Kidney tubule cell (primary cell): ENCODE data around the gene TAS2R19.

Experiments
- DNase-seq: peaks from one replicate; pipeline ENCODE4 v3.0.0-alpha.2; 2018; ENCODE audit warnings: low spot score

The TAS2R19 gene

DNA sequence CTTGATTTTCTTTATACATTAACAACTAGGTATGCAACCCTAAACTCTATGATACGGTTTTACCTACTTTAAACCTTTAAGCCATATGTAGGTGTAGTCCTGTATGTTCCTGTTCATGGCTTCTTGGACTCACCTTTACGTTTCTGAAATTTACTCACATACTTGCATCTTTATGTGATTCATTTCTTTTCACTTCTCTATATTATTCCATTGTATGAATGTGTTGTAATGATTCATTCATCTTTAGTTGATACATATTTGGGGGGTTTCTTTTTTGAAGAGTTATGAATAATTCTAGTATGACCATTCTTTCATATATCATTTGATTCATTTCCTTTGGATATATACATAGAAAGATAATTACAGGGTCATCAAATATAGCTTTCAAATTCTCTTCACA lies 33.3 kb downstream of the TAS2R19 start:
- no peak for DNase-seq

DNA sequence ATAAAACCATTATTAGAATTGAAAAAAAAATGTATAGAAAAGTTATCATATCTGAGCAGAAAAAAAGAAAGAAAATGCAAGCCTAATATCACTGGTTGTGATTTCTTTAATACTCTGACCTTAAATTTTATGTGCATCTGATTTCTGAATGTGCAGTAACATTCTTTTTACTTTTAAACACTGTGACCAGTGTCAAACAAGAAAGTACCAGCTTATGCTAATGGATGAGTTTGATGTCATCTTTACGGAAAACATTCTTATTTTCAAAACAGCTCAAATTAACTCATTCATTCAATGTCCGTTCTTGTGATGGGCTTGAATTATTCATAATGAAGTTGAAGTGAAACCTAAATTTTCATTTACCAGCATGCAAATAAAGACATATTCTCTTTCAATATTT lies 35.6 kb downstream of the TAS2R19 start, which contains the start of gene TAS2R50:
Gene TAS2R50, minus strand, starts transcription at position 101 of the 400 bp plus-strand sequence. Its CDS starts 52 bp downstream, at position 49.
- no peak for DNase-seq

DNA sequence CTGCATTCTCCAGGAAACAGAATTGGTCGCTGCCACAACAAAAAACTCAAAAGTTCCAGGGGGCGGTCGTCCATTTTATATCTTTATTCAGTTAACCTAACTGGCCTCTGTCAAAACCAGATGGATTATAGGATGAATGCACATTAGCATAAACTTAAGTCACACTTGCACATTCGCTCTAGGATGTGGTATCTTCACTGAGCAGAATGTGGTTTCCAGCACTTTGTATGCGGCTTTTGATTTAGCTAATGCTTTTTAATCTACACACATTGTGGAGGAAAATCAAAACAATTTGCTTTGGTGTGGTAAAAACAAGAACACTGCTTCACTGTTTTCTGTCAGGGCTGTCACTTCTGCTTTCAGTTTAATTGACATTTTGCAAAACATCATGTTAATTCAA lies 40.2 kb downstream of the TAS2R19 start:
- DNase-seq: no peak

DNA sequence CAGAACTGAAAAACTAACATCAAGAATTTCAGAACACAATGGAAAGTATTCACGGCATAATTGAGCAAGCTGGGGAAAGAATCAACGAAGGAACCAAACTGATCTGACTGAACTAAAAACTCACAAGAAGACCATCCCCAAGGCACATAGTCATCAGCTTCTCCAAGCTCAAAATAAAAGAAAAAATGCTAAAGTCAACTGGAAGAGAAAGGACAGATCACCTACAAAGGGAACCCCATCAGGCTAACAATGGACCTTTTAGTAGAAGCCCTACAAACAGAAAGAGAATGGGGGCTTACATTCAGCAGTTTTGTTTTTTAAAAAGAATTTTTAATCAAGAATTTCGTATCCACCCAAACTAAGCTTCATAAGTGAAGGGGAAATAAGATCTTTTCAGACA lies 47.5 kb downstream of the TAS2R19 start:
- DNase-seq: no peak
